Breast epithelium (tissue), 4 donors: ENCODE results near the gene DPYSL4. TPM values are rescaled to one million over a fixed set of nuclear protein-coding genes. Genes with fewer than 3 reads are reported as not detected.

Experiments used
- DNase-seq, 2 donors: peaks; one replicate each; pipeline ENCODE4 v3.0.0-alpha.2; 2019; ENCODE audit warnings: low spot score in 2 of 2
- H3K27ac ChIP-seq, 2 donors: fragments of 200-600 bp; sonication (generic) in 1 of 2; one replicate each; pipeline ENCODE4 v1.5.1; 2016 to 2019; ENCODE audit warnings: mild to moderate bottlenecking in 1 of 2
- H3K27me3 ChIP-seq, 2 donors: fragments of 200-600 bp; sonication (generic) in 1 of 2; one replicate each; pipeline versions ENCODE4 v1.5.1 to v1.6.0; 2017 to 2019; ENCODE audit warnings: control low read depth in 1 of 2, mild to moderate bottlenecking in 1 of 2
- H3K36me3 ChIP-seq: fragments of 200-600 bp; one replicate; pipeline ENCODE4 v1.5.1; 2019
- H3K4me1 ChIP-seq, 2 donors: fragments of 200-600 bp; sonication (generic); one replicate each; pipeline ENCODE4 v1.5.1; 2016 to 2019; ENCODE audit warnings: control low read depth in 1 of 2
- H3K4me3 ChIP-seq, 3 donors: fragments of 200-600 bp; sonication (generic); 1 replicate in 2 of 3; 2 replicates in 1 of 3; pipeline ENCODE4 v1.5.1; 2016 to 2019; ENCODE audit warnings: mild to moderate bottlenecking in 3 of 3, moderate library complexity in 2 of 3
- H3K9me3 ChIP-seq, 2 donors: fragments of 200-600 bp; sonication (generic) in 1 of 2; one replicate each; pipeline ENCODE4 v1.5.1; 2016 to 2019; ENCODE audit warnings: control low read depth in 1 of 2
- CTCF ChIP-seq, 3 donors: fragments of 450-650 bp; IDR thresholded peaks; one replicate each; pipeline ENCODE4 v1.5.1; 2016 to 2017; ENCODE audit warnings: antibody characterized with exemption in 3 of 3, mild to moderate bottlenecking in 3 of 3, moderate library complexity in 3 of 3
- POLR2A ChIP-seq: fragments of 450-650 bp; IDR thresholded peaks from one replicate; pipeline ENCODE4 v1.6.1; 2016; ENCODE audit warnings: antibody characterized with exemption, mild to moderate bottlenecking, moderate library complexity
- POLR2AphosphoS5 ChIP-seq, 3 donors: sonication (generic); formaldehyde crosslinking; IDR thresholded peaks; one replicate each; pipeline ENCODE4 v1.6.1; 2017; ENCODE audit warnings: antibody characterized with exemption in 3 of 3
- intact Hi-C: fragments of 100-400 bp; cut with DNase I; formaldehyde crosslinking; loops from one replicate; pipeline ENCODE4 v1.15.1; 2023; ENCODE audit warnings: low total_unique reads
- total RNA-seq, 3 donors: library from RNA; depleted of rRNA; stranded (reverse); fragments of >200 nt; gene quantifications; one replicate each; pipeline ENCODE4 v1.1.0, GENCODE V29; 2016

DPYSL4 gene
- total RNA-seq, 3 donors from 2014 or later: 1.9 to 2.3 (median 2.1) TPM

- Histone ChIP-seq H3K4me3 (no peak overlapping the region), H3K27ac (no peak overlapping the region), H3K27me3 (no peaks in the 10 kb centered on the region), H3K36me3 (no peaks in the 10 kb centered on the region), H3K9me3 (no peaks in the 10 kb centered on the region), H3K4me1 (no peaks in the 10 kb centered on the region)
- TF ChIP-seq CTCF (IDR thresholded peaks at IDR 0.05) (no peak), POLR2AphosphoS5 (IDR thresholded peaks at IDR 0.05) (no peak), POLR2A (no peak)
- intact Hi-C loops: loop anchor here (10.0 kb wide), 1 partner anchor 232 kb away; no protein-coding TSS in a partner anchor
- no peak for DNase-seq
These were observed 36.0 kb downstream of the DPYSL4 start for GRCh38 chr10:132222726-132223125.

DNA sequence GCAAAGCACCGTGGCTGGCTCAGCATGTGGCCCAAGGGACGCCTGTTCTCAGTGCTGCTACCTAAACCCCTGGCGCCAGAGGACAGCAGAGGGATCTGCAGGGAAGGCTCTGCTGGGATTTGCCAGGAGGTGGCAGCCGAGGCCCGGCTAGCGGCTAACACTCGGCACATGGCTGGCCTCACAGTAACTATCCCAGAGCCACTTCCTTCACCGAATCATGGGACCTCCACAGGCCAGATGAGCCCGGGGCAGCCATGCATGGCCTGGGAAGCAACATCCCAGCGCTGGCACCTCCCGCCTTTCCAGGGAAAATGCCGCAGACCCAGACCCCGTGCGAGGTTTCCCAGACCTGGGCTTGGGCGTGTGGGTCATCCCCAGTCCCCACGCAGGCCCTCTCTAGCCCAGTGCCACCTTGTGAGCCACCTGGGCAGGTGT is 36.4 kb downstream of the DPYSL4 start:
- peak in 2 of 3 donors; percentile 79 to 88 for TF ChIP-seq CTCF (IDR thresholded peaks at IDR 0.05)
- TF ChIP-seq POLR2AphosphoS5 (IDR thresholded peaks at IDR 0.05): no peak
- TF ChIP-seq POLR2A: no peak
- peak; percentile 67 to 77 for DNase-seq
- H3K4me1 ChIP-seq: no peaks in the 10 kb centered on the region
- intact Hi-C loops: loop anchor here (10.0 kb wide), 1 partner anchor 232 kb away; no protein-coding TSS in a partner anchor
- H3K27ac ChIP-seq: no peak overlapping the region
- H3K4me3 ChIP-seq: no peak overlapping the region
- H3K27me3 ChIP-seq: no peaks in the 10 kb centered on the region
- H3K9me3 ChIP-seq: no peaks in the 10 kb centered on the region
- no peaks in the 10 kb centered on the region for H3K36me3 ChIP-seq

DNA sequence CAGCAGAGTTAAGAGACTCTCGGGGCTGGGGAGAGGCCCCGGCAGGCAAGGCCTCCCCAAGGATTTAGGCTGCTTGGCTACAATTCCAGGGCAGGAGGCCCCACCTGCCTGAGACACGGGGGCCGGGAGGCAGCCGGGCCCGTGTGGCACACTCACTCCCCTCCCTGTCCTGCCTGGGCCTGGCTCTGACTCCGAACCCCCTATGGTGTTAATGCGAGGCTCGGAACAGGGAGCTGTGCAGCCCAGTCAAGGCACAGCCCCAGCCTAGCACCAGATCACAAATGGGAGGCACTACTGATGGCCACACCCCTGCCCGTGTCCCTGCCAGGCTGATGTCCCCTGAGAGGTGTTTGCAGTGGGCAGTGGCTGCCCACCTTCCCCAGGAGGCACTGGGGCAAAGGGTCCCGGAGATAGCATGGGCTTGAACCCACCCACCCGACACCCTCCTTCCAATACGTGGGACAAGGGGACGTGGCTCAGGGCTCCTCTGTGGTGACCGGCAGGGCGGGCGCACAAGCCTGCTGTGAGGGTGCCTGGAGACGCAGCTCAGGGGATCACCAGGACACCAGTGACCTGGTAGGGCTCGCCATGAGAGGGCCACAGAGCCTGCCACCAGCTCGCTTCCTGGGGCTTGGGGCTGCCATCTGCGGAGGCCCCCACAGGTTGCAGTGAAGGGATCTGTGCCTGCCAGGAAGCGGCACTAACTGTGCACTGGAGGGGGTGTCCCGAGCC is 37.0 kb downstream of the DPYSL4 start:
- H3K27ac ChIP-seq: no peak overlapping the region
- DNase-seq: no peak
- H3K36me3 ChIP-seq: no peaks in the 10 kb centered on the region
- no peaks in the 10 kb centered on the region for H3K4me1 ChIP-seq
- H3K27me3 ChIP-seq: no peaks in the 10 kb centered on the region
- intact Hi-C loops: loop anchor here (10.0 kb wide), 1 partner anchor 231 kb away; no protein-coding TSS in a partner anchor
- H3K9me3 ChIP-seq: no peaks in the 10 kb centered on the region
- H3K4me3 ChIP-seq: no peak overlapping the region
- TF ChIP-seq POLR2A: no peak
- TF ChIP-seq CTCF (IDR thresholded peaks at IDR 0.05): no peak
- TF ChIP-seq POLR2AphosphoS5 (IDR thresholded peaks at IDR 0.05): no peak

GRCh38 chr10:132224343-132225072 is 37.8 kb downstream of the DPYSL4 start:
- Histone ChIP-seq H3K4me1 (no peaks in the 10 kb centered on the region), H3K27ac (no peak overlapping the region), H3K9me3 (no peaks in the 10 kb centered on the region), H3K27me3 (no peaks in the 10 kb centered on the region), H3K36me3 (no peaks in the 10 kb centered on the region), H3K4me3 (no peak overlapping the region)
- DNase-seq: no peak
- no peak for TF ChIP-seq CTCF (IDR thresholded peaks at IDR 0.05)
- no peak for TF ChIP-seq POLR2AphosphoS5 (IDR thresholded peaks at IDR 0.05)
- no peak for TF ChIP-seq POLR2A
- intact Hi-C loops: loop anchor here (10.0 kb wide), 1 partner anchor 230 kb away; no protein-coding TSS in a partner anchor
